Measurements from ENCODE around the gene USP50.
"Not testable (repeated sequence)": the region's sequence is repeated elsewhere in the genome, so short reads cannot be mapped to it uniquely, and the experiment has no call there.

USP50 gene

GRCh38 chr15:50546566-50546965 is at the start of gene USP50:
TSS of gene USP50 (minus strand) at chr15:50546666. CDS start at chr15:50546525, 141 bp downstream.
- no peak for DNase-seq

DNA sequence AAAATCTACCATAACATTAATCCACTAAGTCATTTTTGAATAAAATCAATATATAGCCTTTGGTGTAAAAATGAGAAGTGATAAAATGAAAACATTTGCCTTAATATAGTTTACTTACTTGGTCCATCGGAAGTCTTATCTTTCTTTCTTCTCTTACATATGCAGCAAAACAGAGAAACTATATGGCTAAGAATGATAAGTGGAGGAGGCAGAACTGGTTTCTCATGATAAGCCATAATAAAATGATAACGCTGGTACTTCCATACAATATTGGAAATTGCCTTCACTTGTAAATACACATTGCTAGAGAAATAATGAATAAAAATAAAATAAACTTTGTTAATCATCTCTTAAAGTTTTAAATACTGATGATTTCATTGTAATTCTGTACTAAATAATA is 47.8 kb upstream of the USP50 start:
- DNase-seq = no peak

- no peak for DNase-seq
Measured at GRCh38 chr15:50593761-50594160, 47.3 kb upstream of the USP50 start.

GRCh38 chr15:50590288-50590687 is 43.8 kb upstream of the USP50 start:
- no peak for DNase-seq

DNA sequence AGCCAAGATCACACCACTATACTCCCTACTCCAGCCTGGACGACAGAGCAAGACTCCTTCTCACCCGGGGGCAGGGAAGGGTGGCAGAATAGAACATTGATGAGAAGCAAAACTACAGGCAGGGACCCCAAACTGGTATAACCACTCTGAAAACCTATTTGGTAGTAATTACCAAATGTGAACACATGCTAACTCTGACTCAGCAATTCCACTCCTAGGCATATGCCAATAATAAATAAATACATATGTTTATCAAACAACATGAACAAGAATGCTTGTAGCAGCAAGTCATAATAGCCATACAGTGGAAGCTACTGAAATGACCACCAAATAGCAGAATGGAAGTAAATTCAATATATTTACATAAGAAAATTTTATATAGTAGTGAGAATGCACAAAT is 31.0 kb upstream of the USP50 start:
- DNase-seq = no peak

DNA sequence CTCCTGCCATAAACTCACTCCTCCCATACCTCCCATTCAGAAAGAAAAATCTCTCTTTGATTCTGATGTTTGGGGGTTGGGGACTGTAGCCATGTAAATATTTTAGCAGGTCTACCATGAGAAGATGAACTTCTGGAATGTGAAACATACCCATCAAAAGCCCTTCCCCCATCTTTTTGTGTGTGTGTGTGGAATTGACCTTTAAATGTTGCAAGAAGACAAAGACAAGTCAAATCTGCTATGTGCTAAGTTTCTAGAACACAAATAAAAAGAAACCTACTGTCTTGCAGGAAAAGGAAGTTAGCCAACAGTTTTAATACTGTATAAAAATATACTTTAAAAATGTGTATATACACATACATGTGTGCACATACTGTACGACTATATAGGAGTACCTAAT is 29.7 kb upstream of the USP50 start:
- DNase-seq = no peak

- DNase-seq = not testable (repeated sequence)
Measured at GRCh38 chr15:50573842-50574241, 27.4 kb upstream of the USP50 start.

DNA sequence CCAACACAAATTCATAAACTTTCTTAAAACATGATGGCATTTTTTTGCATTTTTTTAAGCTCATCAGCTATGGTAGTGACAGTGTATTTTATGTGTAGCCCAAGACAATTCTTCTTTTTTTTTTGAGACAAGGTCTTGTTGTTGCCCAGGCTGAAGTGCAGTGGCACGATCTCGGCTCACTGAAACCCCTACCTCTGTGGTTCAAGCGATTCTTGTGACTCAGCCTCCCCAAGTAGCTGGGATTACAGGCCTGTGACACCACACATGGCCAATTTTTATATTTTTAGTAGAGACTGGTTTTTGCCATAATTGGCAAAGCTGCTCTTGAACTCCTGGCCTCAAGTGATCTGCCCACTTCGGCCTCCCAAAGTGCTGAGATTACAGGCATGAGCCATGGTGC is 17.3 kb upstream of the USP50 start:
- no peak for DNase-seq

DNA sequence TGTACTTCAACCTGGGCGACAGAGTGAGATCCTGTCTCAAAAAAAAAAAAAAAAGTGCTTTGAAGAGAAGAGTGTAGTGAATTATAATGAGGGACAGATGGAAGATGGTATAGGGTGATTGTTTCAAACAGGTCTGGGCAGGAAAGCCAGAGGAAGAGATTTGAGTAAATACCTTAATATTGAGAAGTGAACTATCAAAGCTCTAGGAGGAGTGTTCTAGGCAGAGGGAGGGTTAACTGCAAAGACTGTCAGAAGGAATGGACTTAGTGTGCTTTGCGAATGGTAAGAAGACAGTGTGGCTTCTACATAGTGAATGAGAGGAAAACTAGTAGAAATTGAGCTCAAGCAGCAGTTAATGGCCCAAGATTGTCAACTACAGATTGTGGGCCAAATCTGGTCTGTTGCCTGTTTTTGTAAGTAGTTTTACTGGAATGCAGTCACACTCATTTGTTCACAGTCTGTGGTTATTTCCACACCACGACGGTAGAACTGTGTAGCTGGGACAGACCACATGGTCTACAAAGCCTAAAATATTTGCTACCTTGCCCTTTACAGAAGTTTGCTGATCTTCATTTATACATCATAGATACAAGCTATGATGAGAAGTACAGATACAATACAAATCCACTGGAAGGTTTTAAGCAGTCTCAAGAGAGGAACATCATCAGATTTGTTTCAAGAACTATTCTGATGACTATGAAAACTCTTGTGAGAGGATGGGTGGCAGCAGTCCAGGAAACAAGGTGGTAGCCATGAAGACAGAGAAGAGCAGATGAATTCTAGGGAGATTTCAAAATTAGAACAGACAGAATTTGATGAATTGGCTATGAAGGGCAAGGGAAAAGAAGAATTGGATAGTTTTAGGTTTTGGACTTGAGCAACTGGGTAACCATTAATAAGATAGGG is 16.5 kb upstream of the USP50 start:
- peak; percentile 19 for DNase-seq

- DNase-seq = no peak
Measured at GRCh38 chr15:50558012-50558411, 11.5 kb upstream of the USP50 start.

DNA sequence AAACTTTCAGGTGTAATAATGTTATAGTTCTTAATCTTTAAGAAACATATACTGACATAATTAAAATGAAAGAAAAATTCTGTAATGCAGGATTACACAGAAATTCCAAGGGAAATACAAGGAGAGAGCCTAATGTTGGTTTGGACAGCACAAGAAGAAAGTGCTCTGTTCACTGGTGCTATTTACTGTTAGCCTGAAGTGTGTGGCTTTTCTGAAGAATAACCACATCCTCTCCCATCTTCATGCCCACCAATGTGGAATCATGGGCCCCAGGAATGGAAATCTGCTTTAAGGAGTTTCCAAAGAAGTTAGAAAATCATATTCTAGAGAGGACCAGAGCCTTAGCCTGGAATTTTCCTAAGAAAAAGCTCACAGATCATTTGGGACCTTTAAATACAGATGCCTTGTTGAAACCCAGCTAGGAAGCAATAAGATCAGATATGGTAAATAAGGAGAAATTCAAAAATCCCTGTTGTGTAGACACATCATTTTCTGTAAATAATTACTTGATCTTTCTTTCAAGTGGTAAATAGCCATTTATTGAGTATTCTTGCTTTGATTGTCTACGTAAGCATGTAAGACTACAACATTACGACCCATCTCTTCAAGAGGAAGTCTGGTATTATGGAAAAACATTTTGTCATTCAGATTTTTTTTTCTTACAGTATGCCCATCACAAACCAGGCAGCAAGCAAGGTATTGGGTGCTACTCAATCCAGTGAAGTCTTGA is 10.3 kb upstream of the USP50 start:
- no peak for DNase-seq

GRCh38 chr15:50552238-50552637 is 5.8 kb upstream of the USP50 start:
- no peak for DNase-seq

DNA sequence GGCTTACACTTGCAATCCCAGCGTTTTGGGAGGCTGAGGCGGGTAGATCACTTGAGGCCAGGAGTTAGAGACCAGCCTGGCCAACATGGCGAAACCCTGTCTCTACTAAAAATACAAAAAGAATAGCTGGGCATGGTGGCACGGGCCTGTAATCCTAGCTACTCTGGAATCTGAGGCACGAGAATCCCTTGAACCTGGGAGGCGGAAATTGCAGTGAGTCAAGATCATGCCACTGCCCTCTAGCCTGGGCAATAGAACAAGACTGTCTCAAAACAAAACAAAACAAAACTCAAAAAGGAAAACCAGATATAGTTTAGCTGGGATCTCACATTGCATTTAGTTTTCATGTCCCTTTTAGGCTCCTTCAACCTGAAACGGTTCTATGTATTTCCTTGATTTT is 2.9 kb upstream of the USP50 start:
- DNase-seq = no peak

DNA sequence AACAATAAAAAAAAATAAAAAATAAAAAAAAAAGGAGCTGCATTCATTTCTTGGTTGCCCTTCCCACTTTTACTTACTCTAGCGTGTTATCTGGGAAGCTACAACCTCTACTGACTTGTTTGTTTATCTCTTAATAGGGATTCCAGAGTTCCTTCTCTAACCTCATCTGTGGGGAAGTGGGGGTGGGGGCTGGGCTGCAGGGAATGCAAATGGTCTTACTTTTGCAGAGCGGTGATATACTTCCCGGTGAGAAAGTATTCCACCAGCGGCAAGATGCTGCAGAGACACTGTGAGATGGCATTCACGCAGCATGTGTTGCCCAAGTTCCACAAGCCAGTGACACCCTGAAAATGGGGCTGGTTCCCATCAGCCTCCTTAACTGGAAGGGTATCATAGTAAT is 2.1 kb downstream of the USP50 start:
- DNase-seq = no peak

- DNase-seq = no peak
Measured at GRCh38 chr15:50543556-50543955, 2.9 kb downstream of the USP50 start.

GRCh38 chr15:50542887-50543210 is 3.6 kb downstream of the USP50 start:
- no peak for DNase-seq

- DNase-seq = no peak
Measured at GRCh38 chr15:50531766-50532165, 14.7 kb downstream of the USP50 start.

DNA sequence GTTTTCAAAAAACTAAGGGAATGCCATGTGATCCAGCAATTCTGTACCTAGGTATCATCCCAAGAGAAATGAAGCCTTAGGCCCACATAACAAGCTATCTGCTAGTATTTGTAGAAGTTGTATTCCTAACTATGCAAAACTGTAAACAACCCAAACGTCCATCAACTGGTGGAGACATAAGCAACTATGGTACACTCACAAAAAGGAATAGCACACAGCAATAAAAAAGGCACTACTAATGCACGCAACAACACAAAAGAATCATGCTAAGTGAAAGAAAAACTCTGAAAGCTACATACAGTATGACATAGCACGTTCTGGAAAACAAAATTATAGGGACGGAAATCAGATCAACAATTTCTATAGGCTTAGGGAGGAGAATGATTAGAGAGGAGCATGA is 15.3 kb downstream of the USP50 start:
- no peak for DNase-seq

- no peak for DNase-seq
Measured at GRCh38 chr15:50523851-50524251, 22.6 kb downstream of the USP50 start.

GRCh38 chr15:50519740-50520425 is 26.6 kb downstream of the USP50 start:
- no peak for DNase-seq

GRCh38 chr15:50513001-50513400 is 33.5 kb downstream of the USP50 start:
- DNase-seq = no peak

GRCh38 chr15:50506121-50506520 is 40.3 kb downstream of the USP50 start:
- no peak for DNase-seq

DNA sequence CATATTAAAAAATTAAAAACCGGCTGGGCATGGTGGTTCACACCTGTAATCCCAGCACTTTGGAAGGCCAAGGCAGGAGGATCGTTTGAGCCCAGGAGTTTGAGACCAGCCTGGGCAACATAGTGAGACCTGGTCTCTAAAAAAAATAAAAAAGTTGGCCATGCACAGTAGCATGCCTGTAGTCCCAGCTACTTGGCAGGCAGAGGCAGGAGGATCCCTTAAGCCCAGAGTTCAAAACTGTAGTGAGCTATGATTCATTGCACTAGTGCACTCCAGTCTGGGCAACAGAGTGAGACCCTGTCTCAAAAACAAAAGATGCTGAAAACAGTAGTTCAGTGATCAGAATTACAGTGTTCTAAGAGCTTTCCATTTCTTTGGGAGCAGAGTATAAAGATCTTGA is 40.8 kb downstream of the USP50 start:
- DNase-seq = not testable (repeated sequence)

- DNase-seq = no peak
Measured at GRCh38 chr15:50503144-50503543, 43.3 kb downstream of the USP50 start.
